Nephron progenitor cell (in vitro differentiated cells): Measurements from ENCODE around the gene RPE.

Experiments
- DNase-seq: peaks from one replicate; pipeline ENCODE4 v3.0.0; 2021
- H3K27ac Mint-ChIP-seq: 2 replicates; pipeline ENCODE4 v1.8.0; 2021; ENCODE audit warnings: mild to moderate bottlenecking, moderate library complexity, mixed read lengths
- H3K27me3 Mint-ChIP-seq: 2 replicates; pipeline ENCODE4 v1.8.0; 2021; ENCODE audit warnings: mild to moderate bottlenecking, low read depth, mixed read lengths; ENCODE audit not compliant: poor library complexity
- H3K36me3 Mint-ChIP-seq: 2 replicates; pipeline ENCODE4 v1.8.0; 2021; ENCODE audit warnings: low read depth, mixed read lengths
- H3K4me1 Mint-ChIP-seq: 2 replicates; pipeline ENCODE4 v1.8.0; 2021; ENCODE audit warnings: mixed read lengths
- H3K4me3 Mint-ChIP-seq: 2 replicates; pipeline ENCODE4 v1.8.0; 2021; ENCODE audit warnings: mild to moderate bottlenecking, moderate library complexity, mixed read lengths
- H3K9me3 Mint-ChIP-seq: 2 replicates; pipeline ENCODE4 v1.8.0; 2021; ENCODE audit warnings: mild to moderate bottlenecking, moderate library complexity, mixed read lengths
- CTCF ChIP-seq: fragments of 200-600 bp; sonication (generic); IDR thresholded peaks from 2 replicates; pipeline ENCODE4 v1.5.0; 2021; ENCODE audit warnings: antibody characterized with exemption

RPE gene

GRCh38 chr2:210049831-210050230 lies 47.4 kb downstream of the RPE start:
- no peak for DNase-seq
- H3K27me3 Mint-ChIP-seq: no peaks in the 10 kb centered on the region
- no peak overlapping the region for H3K27ac Mint-ChIP-seq
- H3K9me3 Mint-ChIP-seq: peaks cover 21% of the 10 kb centered on the region
- H3K4me1 Mint-ChIP-seq: no peaks in the 10 kb centered on the region
- no peak for TF ChIP-seq CTCF
- peaks cover 57% of the 10 kb centered on the region for H3K36me3 Mint-ChIP-seq
- no peak overlapping the region for H3K4me3 Mint-ChIP-seq

- Mint-ChIP-seq H3K9me3 (peaks cover 31% of the 10 kb centered on the region), H3K36me3 (peaks cover 68% of the 10 kb centered on the region)
- TF ChIP-seq CTCF: no peak
Measured at GRCh38 chr2:210050885-210051284, 48.4 kb downstream of the RPE start.

GRCh38 chr2:210054696-210055095 lies 52.3 kb downstream of the RPE start:
- no peak for TF ChIP-seq CTCF
- Mint-ChIP-seq H3K4me1 (no peaks in the 10 kb centered on the region), H3K27me3 (peaks cover 3% of the 10 kb centered on the region), H3K9me3 (peaks cover 49% of the 10 kb centered on the region), H3K27ac (peak overlapping the region; percentile 8), H3K36me3 (peaks cover 68% of the 10 kb centered on the region), H3K4me3 (no peak overlapping the region)
- no peak for DNase-seq

More at GRCh38 chr2:210050885-210051284, 48.4 kb downstream of the RPE start:
- Mint-ChIP-seq H3K4me3 (no peak overlapping the region), H3K4me1 (no peaks in the 10 kb centered on the region), H3K27ac (no peak overlapping the region), H3K27me3 (no peaks in the 10 kb centered on the region)
- no peak for DNase-seq

- TF ChIP-seq CTCF: no peak
- no peak for DNase-seq
- Mint-ChIP-seq H3K27ac (no peak overlapping the region), H3K27me3 (peaks cover 3% of the 10 kb centered on the region), H3K36me3 (peaks cover 68% of the 10 kb centered on the region), H3K9me3 (peaks cover 49% of the 10 kb centered on the region), H3K4me3 (no peak overlapping the region), H3K4me1 (no peaks in the 10 kb centered on the region)
Measured at GRCh38 chr2:210055825-210056224, 53.4 kb downstream of the RPE start.

- Mint-ChIP-seq H3K4me3 (no peak overlapping the region), H3K27me3 (no peaks in the 10 kb centered on the region), H3K36me3 (peaks cover 38% of the 10 kb centered on the region), H3K9me3 (peaks cover 7% of the 10 kb centered on the region), H3K4me1 (peaks cover under 1% of the 10 kb centered on the region), H3K27ac (no peak overlapping the region)
- no peak for TF ChIP-seq CTCF
- DNase-seq: no peak
Measured at GRCh38 chr2:210063306-210063705, 60.9 kb downstream of the RPE start.
